Caco-2 (cell line): Measurements from ENCODE around the gene OTULINL. TPM values are rescaled to one million over a fixed set of nuclear protein-coding genes. Genes with fewer than 3 reads are reported as not detected.

ENCODE experiments used
- BruUV-seq: library from RNA; stranded (reverse); fragments of 400-500 nt; replicated peaks from 2 replicates; lab custom pipeline; 2021; lab: Mats Ljungman, UMichigan
- CTCF ChIA-PET: fragments of 300-600 bp; sonication (Branson Sonifier 250); formaldehyde crosslinking; loops from one replicate; lab custom pipeline; 2022; ENCODE audit warnings: antibody characterized with exemption; lab: Charles Lee
- POLR2A ChIA-PET: fragments of 300-600 bp; sonication (Branson Sonifier 250); formaldehyde crosslinking; loops from one replicate; lab custom pipeline; 2022; ENCODE audit warnings: antibody characterized with exemption; lab: Charles Lee
- DNase-seq, 2 experiments: peaks; one replicate each; pipeline versions ENCODE4 v3.0.0 to v3.0.0-alpha.2; 2020 to 2022
- H3K27me3 ChIP-seq: replicated peaks from 2 replicates; pipeline ENCODE4 v1.6.0; 2011; ENCODE audit warnings: low read length; ENCODE audit not compliant: control insufficient read depth, insufficient read depth
- H3K36me3 ChIP-seq: 2 replicates; pipeline ENCODE4 v1.5.1; 2011; ENCODE audit warnings: low read length; ENCODE audit not compliant: control insufficient read depth, insufficient read depth
- H3K4me1 ChIP-seq: fragments of 250-450 bp; sonication (Bioruptor Pico); 2 replicates; pipeline ENCODE4 v1.5.1; 2020; ENCODE audit warnings: mild to moderate bottlenecking
- H3K4me3 ChIP-seq: 2 replicates; pipeline ENCODE4 v1.5.1; 2011; ENCODE audit warnings: low read depth, mild to moderate bottlenecking, control low read depth, low read length
- H3K9me3 ChIP-seq: fragments of 250-450 bp; sonication (Bioruptor Pico); 2 replicates; pipeline ENCODE4 v1.5.1; 2020; ENCODE audit warnings: mild to moderate bottlenecking, moderate library complexity
- H3K27ac Mint-ChIP-seq: one replicate; pipeline ENCODE4 v1.8.0; 2022; ENCODE audit warnings: mixed read lengths; ENCODE audit not compliant: unreplicated experiment
- H3K27me3 Mint-ChIP-seq: one replicate; pipeline ENCODE4 v1.8.0; 2022; ENCODE audit warnings: mixed read lengths; ENCODE audit not compliant: insufficient read depth, unreplicated experiment
- H3K36me3 Mint-ChIP-seq: one replicate; pipeline ENCODE4 v1.8.0; 2022; ENCODE audit warnings: mild to moderate bottlenecking, mixed read lengths; ENCODE audit not compliant: insufficient read depth, unreplicated experiment
- H3K4me1 Mint-ChIP-seq: one replicate; pipeline ENCODE4 v1.8.0; 2022; ENCODE audit warnings: low read depth, mixed read lengths; ENCODE audit not compliant: unreplicated experiment
- H3K4me3 Mint-ChIP-seq: one replicate; pipeline ENCODE4 v1.8.0; 2022; ENCODE audit warnings: mild to moderate bottlenecking, moderate library complexity, mixed read lengths; ENCODE audit not compliant: unreplicated experiment
- H3K9me3 Mint-ChIP-seq: one replicate; pipeline ENCODE4 v1.8.0; 2022; ENCODE audit warnings: mixed read lengths; ENCODE audit not compliant: unreplicated experiment
- intact Hi-C: fragments of 100-400 bp; cut with micrococcal nuclease; formaldehyde crosslinking; loops from one replicate; pipeline ENCODE4 v1.10.0; 2022; ENCODE audit not compliant: unreplicated experiment
- total RNA-seq: library from RNA; stranded (reverse); gene quantifications from 2 replicates; pipeline ENCODE4 v1.2.3, GENCODE V29; 2022
- TF ChIP-seq, protein P1 (sequence below), 2 experiments: fragments of 200-600 bp in 1 of 2; IDR thresholded peaks; 1 replicate in 1 of 2; 2 replicates in 1 of 2; pipeline versions ENCODE4 v1.5.1 to v1.8.0; 2011 to 2022; ENCODE audit warnings: antibody characterized with exemption in 1 of 2, control low read depth in 1 of 2, inconsistent platforms in 1 of 2, low read depth in 1 of 2, low read length in 1 of 2, mild to moderate bottlenecking in 1 of 2, moderate library complexity in 1 of 2; ENCODE audit not compliant: insufficient read depth in 1 of 2, severe bottlenecking in 1 of 2, unreplicated experiment in 1 of 2

The OTULINL gene
- total RNA-seq, 1 experiment from 2014 or later, result 18.3 TPM

DNA sequence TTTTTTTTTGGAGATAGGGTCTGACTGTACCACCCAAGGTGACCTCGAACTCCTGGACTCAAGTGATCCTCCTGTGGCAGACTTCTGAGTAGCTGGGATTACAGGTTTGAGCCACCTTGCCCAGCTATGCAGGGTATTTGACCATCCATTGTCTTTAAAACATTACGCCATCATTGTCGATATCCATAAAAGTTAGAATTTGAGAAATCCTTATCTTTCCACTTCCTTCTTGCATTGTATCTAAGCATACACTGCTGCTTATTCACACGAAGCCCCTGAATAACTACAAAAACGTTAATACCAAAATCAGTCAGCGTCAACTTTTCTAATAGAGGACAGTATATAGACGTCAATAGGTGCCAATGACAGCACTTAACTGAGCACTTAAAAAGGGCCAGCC lies 5.4 kb upstream of the OTULINL start:
- H3K4me3 ChIP-seq, result no peak overlapping the region
- DNase-seq, result no peak
- intact Hi-C loops, result no loop called here
- H3K4me3 Mint-ChIP-seq, result no peak overlapping the region
- no peaks in the 10 kb centered on the region for H3K9me3 Mint-ChIP-seq
- no peaks in the 10 kb centered on the region for H3K27me3 ChIP-seq
- TF ChIP-seq, protein P1, sequence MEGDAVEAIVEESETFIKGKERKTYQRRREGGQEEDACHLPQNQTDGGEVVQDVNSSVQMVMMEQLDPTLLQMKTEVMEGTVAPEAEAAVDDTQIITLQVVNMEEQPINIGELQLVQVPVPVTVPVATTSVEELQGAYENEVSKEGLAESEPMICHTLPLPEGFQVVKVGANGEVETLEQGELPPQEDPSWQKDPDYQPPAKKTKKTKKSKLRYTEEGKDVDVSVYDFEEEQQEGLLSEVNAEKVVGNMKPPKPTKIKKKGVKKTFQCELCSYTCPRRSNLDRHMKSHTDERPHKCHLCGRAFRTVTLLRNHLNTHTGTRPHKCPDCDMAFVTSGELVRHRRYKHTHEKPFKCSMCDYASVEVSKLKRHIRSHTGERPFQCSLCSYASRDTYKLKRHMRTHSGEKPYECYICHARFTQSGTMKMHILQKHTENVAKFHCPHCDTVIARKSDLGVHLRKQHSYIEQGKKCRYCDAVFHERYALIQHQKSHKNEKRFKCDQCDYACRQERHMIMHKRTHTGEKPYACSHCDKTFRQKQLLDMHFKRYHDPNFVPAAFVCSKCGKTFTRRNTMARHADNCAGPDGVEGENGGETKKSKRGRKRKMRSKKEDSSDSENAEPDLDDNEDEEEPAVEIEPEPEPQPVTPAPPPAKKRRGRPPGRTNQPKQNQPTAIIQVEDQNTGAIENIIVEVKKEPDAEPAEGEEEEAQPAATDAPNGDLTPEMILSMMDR (IDR thresholded peaks at IDR 0.05; ENCODE audit: insufficient read depth in 1 of 2, low read depth in 1 of 2, low read length in 1 of 2, severe bottlenecking in 1 of 2, unreplicated experiment in 1 of 2), result no peak
- no peaks in the 10 kb centered on the region for H3K36me3 Mint-ChIP-seq
- H3K27ac Mint-ChIP-seq, result no peak overlapping the region
- H3K27me3 Mint-ChIP-seq, result peaks cover 2% of the 10 kb centered on the region
- no peaks in the 10 kb centered on the region for H3K9me3 ChIP-seq
- no TSS peak for BruUV-seq
- no peaks in the 10 kb centered on the region for H3K36me3 ChIP-seq
- CTCF ChIA-PET, result no interaction called here
- peaks cover 6% of the 10 kb centered on the region for H3K4me1 Mint-ChIP-seq
- H3K4me1 ChIP-seq, result peaks cover 8% of the 10 kb centered on the region; the same call in 1 of the 2 replicates
- POLR2A ChIA-PET, result no interaction called here

DNA sequence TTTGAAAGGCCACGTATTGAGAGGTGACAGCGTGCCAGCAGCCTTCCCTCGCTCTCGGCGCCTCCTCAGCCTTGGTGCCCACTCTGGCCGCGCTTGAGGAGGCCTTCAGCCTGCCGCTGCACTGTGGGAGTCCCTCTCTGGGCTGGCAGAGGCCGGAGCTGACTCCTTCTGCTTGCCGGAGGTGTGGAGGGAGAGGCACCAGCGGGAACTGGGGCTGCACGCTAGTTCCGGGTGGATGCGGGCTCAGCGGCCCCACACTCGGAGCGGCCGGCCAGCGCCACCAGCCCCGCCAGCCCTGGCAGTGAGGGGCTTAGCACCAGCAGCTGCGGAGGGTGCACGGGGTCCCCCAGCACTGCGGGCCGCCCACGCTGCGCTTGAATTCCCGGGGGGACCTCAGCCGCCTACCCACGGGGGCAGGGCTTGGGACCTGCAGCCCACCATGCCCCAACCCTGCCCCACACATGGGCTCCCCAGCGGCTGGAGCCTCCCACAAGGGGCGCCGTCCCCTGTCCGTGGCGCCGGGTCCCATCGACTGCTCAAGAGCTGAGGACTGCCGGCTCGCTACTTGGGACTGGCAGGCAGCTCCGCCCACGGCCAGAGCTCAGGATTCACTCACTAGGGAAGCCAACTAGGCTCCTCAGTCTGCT lies 4.4 kb upstream of the OTULINL start:
- no peak overlapping the region for H3K27ac Mint-ChIP-seq
- Histone ChIP-seq H3K36me3 (no peaks in the 10 kb centered on the region), H3K9me3 (no peaks in the 10 kb centered on the region), H3K4me1 (peaks cover 9% of the 10 kb centered on the region; the same call in 1 of the 2 replicates), H3K4me3 (no peak overlapping the region), H3K27me3 (no peaks in the 10 kb centered on the region)
- BruUV-seq, result no TSS peak
- no peak for DNase-seq
- no peaks in the 10 kb centered on the region for H3K9me3 Mint-ChIP-seq
- no peaks in the 10 kb centered on the region for H3K36me3 Mint-ChIP-seq
- TF ChIP-seq, protein P1 (IDR thresholded peaks at IDR 0.05; ENCODE audit: insufficient read depth in 1 of 2, low read depth in 1 of 2, low read length in 1 of 2, severe bottlenecking in 1 of 2, unreplicated experiment in 1 of 2), result no peak
- ChIA-PET POLR2A (no interaction called here), CTCF (no interaction called here)
- peaks cover 2% of the 10 kb centered on the region for H3K27me3 Mint-ChIP-seq
- no peak overlapping the region for H3K4me3 Mint-ChIP-seq
- intact Hi-C loops, result no loop called here
- peaks cover 6% of the 10 kb centered on the region for H3K4me1 Mint-ChIP-seq

DNA sequence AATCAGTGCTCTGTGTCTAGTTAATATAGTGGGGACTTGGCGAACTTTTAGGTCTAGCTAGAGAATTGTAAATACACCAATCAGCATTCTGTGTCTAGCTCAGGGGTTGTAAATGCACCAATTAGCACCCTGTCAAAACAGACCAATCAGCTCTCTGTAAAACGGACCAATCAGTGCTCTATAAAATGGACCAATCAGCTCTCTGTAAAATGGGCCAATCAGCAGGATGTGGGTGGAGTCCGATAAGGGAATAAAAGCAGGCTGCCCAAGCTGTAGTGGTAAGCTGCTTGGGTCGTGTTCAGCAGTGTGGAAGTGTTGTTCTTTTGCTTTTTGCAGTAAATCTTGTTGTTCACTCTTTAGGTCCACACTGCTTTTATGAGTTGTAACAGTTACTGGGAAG lies 3.6 kb upstream of the OTULINL start:
- BruUV-seq, result no TSS peak
- TF ChIP-seq, protein P1 (IDR thresholded peaks at IDR 0.05; ENCODE audit: insufficient read depth in 1 of 2, low read depth in 1 of 2, low read length in 1 of 2, severe bottlenecking in 1 of 2, unreplicated experiment in 1 of 2), result no peak
- CTCF ChIA-PET, result no interaction called here

More for the DNA sequence above, 3.6 kb upstream of the OTULINL start:
- DNase-seq, result no peak
- intact Hi-C loops, result no loop called here
- H3K27me3 Mint-ChIP-seq, result peaks cover 2% of the 10 kb centered on the region
- Histone ChIP-seq H3K4me1 (peaks cover 9% of the 10 kb centered on the region; the same call in 1 of the 2 replicates), H3K4me3 (no peak overlapping the region), H3K9me3 (no peaks in the 10 kb centered on the region), H3K36me3 (no peaks in the 10 kb centered on the region), H3K27me3 (no peaks in the 10 kb centered on the region)
- peaks cover 6% of the 10 kb centered on the region for H3K4me1 Mint-ChIP-seq
- no peaks in the 10 kb centered on the region for H3K9me3 Mint-ChIP-seq
- no peak overlapping the region for H3K4me3 Mint-ChIP-seq
- POLR2A ChIA-PET, result interaction anchor here (0.6 kb wide), 1 partner anchor 292 kb away, joined by 5 read pairs; no protein-coding TSS in a partner anchor
- H3K36me3 Mint-ChIP-seq, result no peaks in the 10 kb centered on the region
- H3K27ac Mint-ChIP-seq, result no peak overlapping the region
